Testis (tissue), 2 donors: ENCODE data around the gene CCDC74A.
"Not testable (repeated sequence)": the region's sequence is repeated elsewhere in the genome, so short reads cannot be mapped to it uniquely, and the experiment has no call there.

Source experiments
- CTCF ChIP-seq, 3 experiments: fragments of 450-650 bp in 2 of 3; fragments of 200-600 bp in 1 of 3; sonication (generic) in 1 of 3; IDR thresholded peaks; one replicate each; pipeline ENCODE4 v1.5.1; 2016 to 2019; ENCODE audit warnings: antibody characterized with exemption in 3 of 3, mild to moderate bottlenecking in 2 of 3, moderate library complexity in 1 of 3
- POLR2A ChIP-seq: fragments of 450-650 bp; IDR thresholded peaks from one replicate; pipeline ENCODE4 v1.6.1; 2017; ENCODE audit warnings: antibody characterized with exemption, mild to moderate bottlenecking, moderate library complexity

DNA sequence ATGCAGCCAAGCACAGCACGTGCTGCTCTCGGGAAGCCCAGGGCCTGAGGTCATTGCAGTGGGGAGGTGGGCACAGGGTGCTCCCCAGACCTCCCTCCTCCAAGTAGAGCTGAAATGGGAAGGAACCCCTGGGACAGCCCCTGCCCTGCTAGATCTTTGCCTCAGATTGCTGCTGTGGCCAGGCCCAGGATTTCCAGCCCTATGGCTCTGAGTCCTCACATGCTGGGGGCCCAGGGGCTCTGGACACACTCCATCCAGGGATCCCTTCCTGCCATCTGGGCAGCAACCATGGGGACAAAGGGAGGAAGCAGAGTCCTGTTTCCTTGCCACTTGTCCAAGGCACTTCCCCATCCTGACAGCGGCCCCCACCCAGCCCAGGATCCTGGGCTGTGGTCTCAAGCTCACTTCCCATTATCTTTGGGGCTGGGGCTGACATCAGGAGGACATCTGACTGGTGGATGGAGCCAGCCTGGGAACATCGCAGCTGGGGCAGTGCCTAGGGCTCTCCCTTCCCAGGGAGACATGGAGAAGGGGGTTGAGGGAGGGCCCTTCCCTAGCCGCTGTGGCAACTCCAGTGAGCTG is 2.3 kb downstream of the CCDC74A start:
- TF ChIP-seq POLR2A; CTCF (IDR thresholded peaks at IDR 0.05): not testable (repeated sequence)
